Natural killer cell (primary cell): ENCODE measurements around the gene CLCN6. TPM values are rescaled to one million over a fixed set of nuclear protein-coding genes. Genes with fewer than 3 reads are reported as not detected.

Experiments used
- ATAC-seq, 3 donors: fragments of 150-1000 bp in 2 of 3; fragments of 200-7000 bp in 1 of 3; cut with Tn5 transposase; 1 replicate in 1 of 3; 2 replicates in 2 of 3; pipeline ENCODE4 v1.10.0; 2021; ENCODE audit warnings: mild to moderate bottlenecking in 2 of 3, moderate library complexity in 2 of 3
- DNase-seq, 2 donors: peaks; one replicate each; pipeline versions ENCODE4 v3.0.0 to v3.0.0-alpha.2; 2013 to 2021; ENCODE audit warnings: mixed read lengths in 1 of 2
- H3K27ac ChIP-seq: one replicate; pipeline ENCODE4 v1.5.1; 2013; ENCODE audit warnings: mild to moderate bottlenecking, low read length
- H3K27me3 ChIP-seq: one replicate; pipeline ENCODE4 v1.6.1; 2013; ENCODE audit warnings: low read length; ENCODE audit not compliant: control insufficient read depth, insufficient read depth
- H3K36me3 ChIP-seq: one replicate; pipeline ENCODE4 v1.6.1; 2013; ENCODE audit warnings: low read length; ENCODE audit not compliant: control insufficient read depth, insufficient read depth
- H3K4me1 ChIP-seq: one replicate; pipeline ENCODE4 v1.6.1; 2013; ENCODE audit warnings: low read length; ENCODE audit not compliant: control insufficient read depth, insufficient read depth
- H3K4me3 ChIP-seq: one replicate; pipeline ENCODE4 v1.5.1; 2013; ENCODE audit warnings: low read length
- H3K9me3 ChIP-seq: one replicate; pipeline ENCODE4 v1.6.1; 2013; ENCODE audit warnings: low read length; ENCODE audit not compliant: control insufficient read depth, insufficient read depth
- H3K27ac Mint-ChIP-seq, 2 donors: one replicate each; pipeline ENCODE4 v1.8.0; 2022; ENCODE audit warnings: mild to moderate bottlenecking in 2 of 2, mixed read lengths in 2 of 2, moderate library complexity in 1 of 2
- H3K27me3 Mint-ChIP-seq, 2 donors: one replicate each; pipeline ENCODE4 v1.8.0; 2022; ENCODE audit warnings: low read depth in 2 of 2, mixed read lengths in 2 of 2
- H3K36me3 Mint-ChIP-seq: one replicate; pipeline ENCODE4 v1.8.0; 2022; ENCODE audit warnings: mixed read lengths
- H3K4me1 Mint-ChIP-seq, 2 donors: one replicate each; pipeline ENCODE4 v1.8.0; 2022; ENCODE audit warnings: mixed read lengths in 2 of 2
- H3K4me3 Mint-ChIP-seq: one replicate; pipeline ENCODE4 v1.8.0; 2022; ENCODE audit warnings: mild to moderate bottlenecking, moderate library complexity, mixed read lengths
- H3K9me3 Mint-ChIP-seq, 2 donors: one replicate each; pipeline ENCODE4 v1.8.0; 2022; ENCODE audit warnings: mixed read lengths in 2 of 2
- WGBS: methylation state at CpG from one replicate; pipeline ENCODE4 v1.1.7; 2013; ENCODE audit warnings: missing lambda C conversion rate; ENCODE audit not compliant: insufficient coverage; 5-methylcytosine and 5-hydroxymethylcytosine counted together
- intact Hi-C: fragments of 100-400 bp; cut with micrococcal nuclease; formaldehyde crosslinking; loops from one replicate; pipeline ENCODE4 v1.14.2; 2022
- total RNA-seq, 4 donors: library from RNA; stranded (reverse); fragments of 120-200 nt in 1 of 4; gene quantifications; one replicate each; pipeline versions ENCODE4 v1.2.3 to v1.2.4, GENCODE V29; 2013 to 2022
- TF ChIP-seq, protein P1 (sequence below): fragments of 200-600 bp; IDR thresholded peaks from one replicate; pipeline ENCODE4 v1.8.0; 2022; ENCODE audit warnings: antibody characterized with exemption

The CLCN6 gene
- total RNA-seq, 3 donors from 2014 or later (not counting 1 experiment from before 2014, with no cell fraction given) = 21.4 to 28.6 (median 25.6) TPM

DNA sequence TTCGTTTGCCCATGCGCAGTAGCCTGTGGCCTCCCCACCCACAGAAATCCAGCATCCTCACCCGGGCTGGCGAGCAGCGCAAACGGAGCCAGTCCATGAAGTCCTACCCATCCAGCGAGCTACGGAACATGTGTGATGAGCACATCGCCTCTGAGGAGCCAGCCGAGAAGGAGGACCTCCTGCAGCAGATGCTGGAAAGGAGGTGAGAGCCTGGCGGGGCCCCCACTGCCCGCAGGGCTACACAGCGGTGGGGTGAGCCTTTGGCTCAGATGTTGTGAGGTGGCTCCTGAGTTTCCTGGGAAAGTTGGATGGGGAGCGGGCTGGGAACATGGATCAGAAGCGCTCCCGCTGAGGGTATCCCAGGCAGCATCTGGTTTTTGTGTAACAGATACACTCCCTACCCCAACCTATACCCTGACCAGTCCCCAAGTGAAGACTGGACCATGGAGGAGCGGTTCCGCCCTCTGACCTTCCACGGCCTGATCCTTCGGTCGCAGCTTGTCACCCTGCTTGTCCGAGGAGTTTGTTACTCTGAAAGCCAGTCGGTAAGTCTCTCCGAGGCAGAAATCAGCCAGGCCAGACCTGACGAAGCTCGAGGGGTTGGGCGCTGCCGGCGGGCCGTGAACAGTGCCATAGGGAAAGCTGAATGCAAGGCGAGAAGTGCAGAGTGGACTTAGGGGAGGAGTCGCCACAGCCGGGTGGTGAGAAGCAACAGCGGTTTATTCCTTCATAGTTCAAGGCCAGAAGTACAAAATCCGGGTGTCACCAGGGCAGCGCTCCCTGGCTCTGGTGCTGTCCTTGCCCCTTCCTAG is 31.2 kb downstream of the CLCN6 start:
- DNase-seq = no peak
- H3K36me3 ChIP-seq = peaks cover 73% of the 10 kb centered on the region
- no peak for ATAC-seq
- Mint-ChIP-seq H3K36me3 (peaks cover 6% of the 10 kb centered on the region), H3K27ac (no peak overlapping the region), H3K27me3 (no peaks in the 10 kb centered on the region), H3K9me3 (no peaks in the 10 kb centered on the region), H3K4me1 (peaks cover 5 to 6% of the 10 kb centered on the region in 2 donors), H3K4me3 (no peak overlapping the region)
- TF ChIP-seq, protein P1, sequence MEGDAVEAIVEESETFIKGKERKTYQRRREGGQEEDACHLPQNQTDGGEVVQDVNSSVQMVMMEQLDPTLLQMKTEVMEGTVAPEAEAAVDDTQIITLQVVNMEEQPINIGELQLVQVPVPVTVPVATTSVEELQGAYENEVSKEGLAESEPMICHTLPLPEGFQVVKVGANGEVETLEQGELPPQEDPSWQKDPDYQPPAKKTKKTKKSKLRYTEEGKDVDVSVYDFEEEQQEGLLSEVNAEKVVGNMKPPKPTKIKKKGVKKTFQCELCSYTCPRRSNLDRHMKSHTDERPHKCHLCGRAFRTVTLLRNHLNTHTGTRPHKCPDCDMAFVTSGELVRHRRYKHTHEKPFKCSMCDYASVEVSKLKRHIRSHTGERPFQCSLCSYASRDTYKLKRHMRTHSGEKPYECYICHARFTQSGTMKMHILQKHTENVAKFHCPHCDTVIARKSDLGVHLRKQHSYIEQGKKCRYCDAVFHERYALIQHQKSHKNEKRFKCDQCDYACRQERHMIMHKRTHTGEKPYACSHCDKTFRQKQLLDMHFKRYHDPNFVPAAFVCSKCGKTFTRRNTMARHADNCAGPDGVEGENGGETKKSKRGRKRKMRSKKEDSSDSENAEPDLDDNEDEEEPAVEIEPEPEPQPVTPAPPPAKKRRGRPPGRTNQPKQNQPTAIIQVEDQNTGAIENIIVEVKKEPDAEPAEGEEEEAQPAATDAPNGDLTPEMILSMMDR = no peak
- no peak overlapping the region for H3K4me3 ChIP-seq
- H3K4me1 ChIP-seq = peaks cover 3% of the 10 kb centered on the region
- no peaks in the 10 kb centered on the region for H3K9me3 ChIP-seq
- WGBS = 95% methylated on average over 36 of the region's 36 CpGs
- no peak overlapping the region for H3K27ac ChIP-seq
- intact Hi-C loops = no loop called here
- no peaks in the 10 kb centered on the region for H3K27me3 ChIP-seq

DNA sequence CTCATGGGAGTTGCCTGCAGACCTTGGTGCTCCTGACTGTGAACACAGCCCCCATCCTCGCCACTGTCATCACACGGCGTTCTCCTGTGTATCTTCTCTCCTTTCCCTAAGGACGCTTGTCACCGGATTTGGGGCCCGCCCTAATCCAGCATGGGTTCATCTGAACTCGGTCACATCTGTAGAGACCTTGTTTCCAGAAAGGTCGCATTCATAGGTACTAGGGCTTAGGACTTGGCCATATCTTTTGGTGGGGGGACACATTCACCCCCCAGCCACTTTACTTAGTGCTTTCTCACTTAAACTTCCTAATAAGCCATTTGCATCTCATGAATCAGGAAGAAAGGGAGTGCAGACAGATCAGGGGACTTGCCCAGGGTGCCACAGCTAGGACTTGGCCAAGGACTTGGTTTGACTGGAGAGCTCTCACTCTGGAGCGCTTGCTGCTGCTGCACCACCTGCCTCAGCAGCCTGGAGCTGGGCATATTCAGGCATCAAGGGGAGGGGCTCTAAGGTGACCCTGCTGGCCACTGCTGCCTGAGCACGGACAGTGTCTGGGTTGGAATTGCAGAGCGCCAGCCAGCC is 31.9 kb downstream of the CLCN6 start:
- peaks cover 6% of the 10 kb centered on the region for H3K36me3 Mint-ChIP-seq
- H3K27ac Mint-ChIP-seq = no peak overlapping the region
- ATAC-seq (no peak), DNase-seq (no peak)
- H3K4me1 Mint-ChIP-seq = peaks cover 5 to 11% of the 10 kb centered on the region in 2 donors
- H3K4me3 Mint-ChIP-seq = no peak overlapping the region
- 93% methylated on average over 11 of the region's 11 CpGs for WGBS
- Histone ChIP-seq H3K27me3 (no peaks in the 10 kb centered on the region), H3K27ac (no peak overlapping the region), H3K4me3 (no peak overlapping the region), H3K36me3 (peaks cover 73% of the 10 kb centered on the region), H3K9me3 (no peaks in the 10 kb centered on the region), H3K4me1 (peaks cover 7% of the 10 kb centered on the region)
- TF ChIP-seq, protein P1 = no peak
- no peaks in the 10 kb centered on the region for H3K27me3 Mint-ChIP-seq
- intact Hi-C loops = loop anchor here (1.0 to 2.0 kb wide), 3 partner anchors 56 to 129 kb away; no protein-coding TSS in a partner anchor
- no peaks in the 10 kb centered on the region for H3K9me3 Mint-ChIP-seq

DNA sequence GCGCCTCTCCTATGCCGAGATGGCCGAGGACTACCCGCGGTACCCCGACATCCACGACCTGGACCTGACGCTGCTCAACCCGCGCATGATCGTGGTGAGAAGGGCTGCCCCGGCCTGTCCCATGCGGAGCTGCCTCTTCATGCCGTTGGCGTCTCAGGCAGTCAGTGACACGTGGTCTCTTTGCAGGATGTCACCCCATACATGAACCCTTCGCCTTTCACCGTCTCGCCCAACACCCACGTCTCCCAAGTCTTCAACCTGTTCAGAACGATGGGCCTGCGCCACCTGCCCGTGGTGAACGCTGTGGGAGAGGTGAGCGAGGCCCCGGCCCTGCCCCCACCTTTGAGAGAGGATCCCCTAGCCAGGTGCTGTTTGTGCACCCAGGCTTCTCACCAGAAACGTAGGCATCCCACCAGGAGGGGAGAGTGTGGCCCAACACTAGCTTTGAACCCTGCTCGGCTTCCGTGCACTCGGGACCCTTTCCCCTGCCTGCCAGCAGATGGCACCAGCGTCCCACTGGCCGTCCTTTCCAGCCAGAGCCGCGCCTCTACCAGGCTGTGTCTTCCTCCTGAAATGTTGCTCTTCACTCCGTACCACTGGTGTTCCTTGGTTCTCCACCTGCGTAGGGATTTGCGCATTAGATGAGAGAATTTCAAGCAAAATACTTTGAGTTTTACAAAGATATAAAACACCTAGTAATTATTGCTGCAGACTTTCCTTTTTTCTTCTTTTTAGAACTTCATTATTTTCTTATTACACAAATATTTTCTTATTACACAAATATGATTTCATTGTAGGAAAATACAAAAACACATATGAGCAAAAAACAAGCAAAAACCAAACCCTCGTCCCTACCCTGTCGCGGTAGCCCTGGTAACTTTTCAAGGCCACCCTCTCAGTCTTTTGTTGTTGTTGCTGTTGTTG is 32.6 kb downstream of the CLCN6 start:
- Histone ChIP-seq H3K9me3 (no peaks in the 10 kb centered on the region), H3K4me3 (no peak overlapping the region), H3K27ac (no peak overlapping the region), H3K4me1 (peaks cover 7% of the 10 kb centered on the region), H3K27me3 (no peaks in the 10 kb centered on the region), H3K36me3 (peaks cover 67% of the 10 kb centered on the region)
- no peak overlapping the region for H3K27ac Mint-ChIP-seq
- H3K27me3 Mint-ChIP-seq = no peaks in the 10 kb centered on the region
- DNase-seq (peak; percentile 69 to 86), ATAC-seq (peak; percentile 85 to 99 (median 95))
- intact Hi-C loops = loop anchor here (1.0 to 2.0 kb wide), 3 partner anchors 56 to 128 kb away; no protein-coding TSS in a partner anchor
- no peak overlapping the region for H3K4me3 Mint-ChIP-seq
- WGBS = 71% methylated on average over 38 of the region's 40 CpGs
- no peaks in the 10 kb centered on the region for H3K9me3 Mint-ChIP-seq
- peaks cover 5 to 11% of the 10 kb centered on the region in 2 donors for H3K4me1 Mint-ChIP-seq
- peaks cover 5% of the 10 kb centered on the region for H3K36me3 Mint-ChIP-seq
- TF ChIP-seq, protein P1 = peak; percentile 95
